Posterior vena cava (tissue), 2 donors: Measurements from ENCODE around the gene TAS2R39. TPM values are rescaled to one million over a fixed set of nuclear protein-coding genes. Genes with fewer than 3 reads are reported as not detected.
"Not testable (repeated sequence)": the region's sequence is repeated elsewhere in the genome, so short reads cannot be mapped to it uniquely, and the experiment has no call there.

Source experiments
- DNase-seq: peaks from one replicate; pipeline ENCODE4 v3.0.0-alpha.2; 2020; ENCODE audit warnings: low spot score
- intact Hi-C, 2 donors: fragments of 100-400 bp; cut with DNase I; formaldehyde crosslinking; loops; one replicate each; pipeline versions ENCODE4 v1.14.1 to v1.14.2; 2022 to 2023
- long read RNA-seq, 2 donors: library from polyadenylated mRNA; unstranded; transcript quantifications; one replicate each; pipeline ENCODE4 v2.0.0, GENCODE V29; 2020 to 2021
- total RNA-seq, 2 donors: library from RNA; stranded (reverse); fragmentation: NEBNext Ultra II Directional; extraction: Animal tissue kit (Norgen Biotek cat#: 25700); gene quantifications; one replicate each; pipeline ENCODE4 v1.2.1, GENCODE V29; 2021
- donor health status: DM: yes; HTN: yes; CAD: no.
- donor health status: DM: yes; HTN: yes; CAD: no.

TAS2R39 gene
- total RNA-seq, result not detected
- long read RNA-seq, donor 1, result 0 reads
- long read RNA-seq, donor 2, result 0 reads

DNA sequence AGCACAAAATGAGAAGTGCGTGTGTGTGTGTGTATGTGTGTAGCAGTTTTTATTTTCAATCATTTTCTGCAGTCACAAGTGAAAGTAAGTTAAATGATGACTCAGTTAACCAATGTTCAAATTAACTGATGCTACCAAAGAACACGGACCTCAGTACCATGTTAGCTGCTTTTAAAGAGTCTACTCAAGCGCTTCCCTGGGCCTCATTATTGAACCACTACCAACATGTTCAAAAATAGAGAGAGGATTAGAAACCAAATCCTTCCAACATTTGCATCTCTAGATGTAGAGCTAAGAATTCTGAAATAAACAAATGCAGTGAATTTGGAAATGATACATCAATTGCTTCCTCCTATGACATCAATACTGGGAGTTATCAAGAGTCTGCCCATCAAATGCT, at the start of gene TAS2R39:
Gene TAS2R39, plus strand, starts transcription at position 396 of the 400 bp plus-strand sequence. Its CDS starts 0 bp downstream, at position 396.
- intact Hi-C loops, result no loop called here

DNA sequence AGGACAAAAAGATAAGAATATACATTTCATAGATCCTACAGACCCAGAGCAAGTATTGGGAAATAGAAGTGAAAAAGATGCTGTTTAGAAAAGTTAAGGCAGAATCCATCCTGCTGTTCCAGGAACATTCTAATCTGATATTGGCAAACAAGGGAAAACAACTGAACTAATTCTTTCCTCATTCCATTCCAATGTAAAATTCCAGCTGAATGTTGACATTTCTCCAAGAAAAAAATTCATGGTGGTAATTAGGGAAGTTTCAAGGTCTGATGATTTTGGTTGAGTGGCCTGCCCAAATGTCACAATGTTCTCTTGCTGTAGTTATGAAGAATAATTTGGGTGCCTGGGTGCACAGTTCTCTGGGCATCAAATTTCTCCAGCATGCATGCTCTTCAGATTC, 36.1 kb upstream of the TAS2R39 start:
- DNase-seq, result no peak
- intact Hi-C loops, result no loop called here

More for the DNA sequence above, at the start of gene TAS2R39:
- DNase-seq, result no peak

DNA sequence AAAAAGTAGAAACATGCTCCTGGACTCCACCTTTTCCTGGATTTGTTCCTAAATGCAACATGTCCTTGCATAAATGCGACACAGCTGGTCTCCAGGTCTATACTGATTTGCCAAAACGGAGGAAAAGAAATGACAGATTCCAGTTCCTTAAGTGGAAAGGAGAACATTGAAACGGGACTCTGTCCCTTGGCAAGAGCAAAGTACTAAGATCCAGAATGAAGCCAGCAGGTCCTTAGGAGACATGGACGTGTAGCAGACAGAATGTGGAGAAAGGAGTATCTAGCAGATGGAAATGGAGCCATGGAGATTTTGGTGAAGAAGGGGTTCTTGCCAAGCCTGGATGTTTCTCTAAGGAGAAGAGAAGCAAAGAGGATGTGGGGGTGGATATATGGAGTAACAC, 35.2 kb upstream of the TAS2R39 start:
- no peak for DNase-seq
- intact Hi-C loops, result no loop called here

DNA sequence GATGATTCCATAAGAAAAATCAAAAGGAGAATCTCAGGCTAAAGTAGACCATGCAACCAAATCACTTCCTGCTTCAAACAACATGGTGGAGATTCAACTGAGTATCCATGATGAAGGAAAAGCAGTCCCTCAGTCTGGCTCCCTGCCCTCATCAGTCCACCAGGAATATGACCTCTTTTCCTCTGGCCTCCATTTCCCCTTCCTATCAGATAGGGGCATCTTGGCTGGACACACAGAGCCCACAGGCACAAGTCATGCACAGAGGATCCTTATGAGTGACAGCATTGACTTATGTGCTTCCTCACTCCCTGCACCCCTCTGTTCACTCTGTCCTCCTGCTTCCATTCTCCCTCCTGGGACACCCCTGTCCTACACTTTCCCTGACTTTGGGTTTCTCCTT, 34.6 kb upstream of the TAS2R39 start:
- DNase-seq, result no peak
- intact Hi-C loops, result no loop called here

DNA sequence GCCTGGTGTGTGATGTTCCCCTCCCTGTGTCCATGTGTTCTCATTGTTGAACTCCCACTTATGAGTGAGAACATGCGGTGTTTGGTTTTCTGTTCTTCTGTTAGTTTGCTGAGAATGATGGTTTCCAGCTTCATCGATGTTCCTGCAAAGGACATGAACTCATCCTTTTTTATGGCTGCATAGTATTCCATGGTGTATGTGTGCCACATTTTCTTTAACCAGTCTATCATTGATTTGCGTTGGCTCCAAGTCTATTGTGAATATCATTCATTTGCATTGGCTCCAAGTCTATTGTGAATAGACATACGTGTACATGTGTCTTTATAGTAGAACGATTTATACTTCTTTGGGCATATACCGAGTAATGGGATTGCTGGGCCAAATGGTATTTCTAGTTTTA, 32.5 kb upstream of the TAS2R39 start:
- DNase-seq, intact Hi-C loops: not testable (repeated sequence)

DNA sequence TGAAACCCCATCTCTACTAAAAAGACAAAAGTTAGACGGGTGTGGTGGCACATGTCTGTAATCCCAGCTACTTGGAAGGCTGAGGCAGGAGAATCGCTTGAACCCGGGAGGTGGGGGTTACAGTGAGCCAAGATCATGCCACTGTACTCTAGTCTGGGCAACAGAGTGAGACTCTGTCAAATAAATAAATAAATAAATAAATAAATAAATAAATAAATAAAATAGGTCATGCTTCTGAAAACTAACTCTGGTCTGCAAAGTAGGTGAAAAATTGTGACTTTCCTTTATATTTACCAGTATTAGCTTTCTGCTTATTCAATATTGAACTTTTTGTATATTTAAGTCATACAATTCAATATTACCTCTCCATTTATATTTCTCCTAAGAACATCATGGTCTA, 24.6 kb upstream of the TAS2R39 start:
- intact Hi-C loops, DNase-seq: not testable (repeated sequence)

DNA sequence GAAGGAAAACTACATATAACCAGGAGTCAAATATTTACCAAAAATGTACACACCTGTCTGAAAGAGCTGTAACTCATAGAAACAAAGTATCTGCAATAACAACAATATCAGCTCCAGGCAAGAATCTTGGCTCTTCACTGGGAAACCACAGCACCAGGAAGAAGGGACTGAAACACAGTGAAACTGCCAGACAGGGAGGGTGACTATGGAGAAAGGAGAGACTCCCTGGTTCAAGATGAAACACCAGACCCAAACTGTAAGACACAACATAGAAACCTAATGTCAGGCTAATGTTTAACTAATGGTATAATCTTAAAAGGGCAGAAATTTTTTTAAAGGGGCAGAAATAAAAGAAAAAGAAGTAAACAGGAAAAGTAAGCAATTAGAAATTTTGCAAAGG, 11.5 kb upstream of the TAS2R39 start:
- intact Hi-C loops, result no loop called here
- no peak for DNase-seq

DNA sequence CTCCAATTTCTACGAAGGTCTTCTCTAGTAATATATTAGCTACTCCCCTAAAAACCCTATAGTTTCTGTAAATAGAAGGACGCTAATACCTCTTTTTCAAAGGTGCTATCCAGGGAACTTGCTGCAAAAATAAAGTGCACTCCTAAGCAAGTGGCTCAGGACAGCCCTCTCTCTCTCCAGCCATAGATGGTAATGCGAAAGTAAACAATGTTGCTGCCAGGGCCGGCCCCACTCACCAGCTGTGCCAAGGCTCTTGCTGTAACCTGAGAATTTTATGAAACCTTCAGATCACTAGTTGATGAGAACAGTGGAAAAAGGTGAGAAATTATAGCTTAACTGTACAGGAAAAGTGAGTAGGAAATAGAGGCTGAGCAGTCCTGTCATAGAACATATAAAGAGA, 10.9 kb upstream of the TAS2R39 start:
- DNase-seq, result no peak
- intact Hi-C loops, result no loop called here

DNA sequence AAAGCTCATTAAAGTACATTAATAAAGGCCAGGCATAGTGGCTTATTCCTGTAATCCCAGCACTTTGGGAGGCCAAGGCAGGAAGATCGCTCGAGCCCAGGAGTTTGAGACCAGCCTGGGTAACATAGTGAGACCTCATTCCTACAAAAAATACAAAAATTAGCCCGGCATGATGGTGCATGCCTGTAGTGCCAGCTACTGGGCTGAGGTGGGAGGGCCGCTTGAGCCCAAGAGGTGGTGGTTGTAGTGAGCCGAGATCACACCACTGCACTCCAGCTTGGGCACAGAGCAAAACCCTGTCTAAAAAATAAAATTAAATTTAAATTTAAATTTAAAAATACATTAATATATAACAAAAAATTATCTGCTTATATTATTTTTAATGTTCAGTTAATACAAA, 7.1 kb upstream of the TAS2R39 start:
- intact Hi-C loops, result no loop called here
- DNase-seq, result no peak

DNA sequence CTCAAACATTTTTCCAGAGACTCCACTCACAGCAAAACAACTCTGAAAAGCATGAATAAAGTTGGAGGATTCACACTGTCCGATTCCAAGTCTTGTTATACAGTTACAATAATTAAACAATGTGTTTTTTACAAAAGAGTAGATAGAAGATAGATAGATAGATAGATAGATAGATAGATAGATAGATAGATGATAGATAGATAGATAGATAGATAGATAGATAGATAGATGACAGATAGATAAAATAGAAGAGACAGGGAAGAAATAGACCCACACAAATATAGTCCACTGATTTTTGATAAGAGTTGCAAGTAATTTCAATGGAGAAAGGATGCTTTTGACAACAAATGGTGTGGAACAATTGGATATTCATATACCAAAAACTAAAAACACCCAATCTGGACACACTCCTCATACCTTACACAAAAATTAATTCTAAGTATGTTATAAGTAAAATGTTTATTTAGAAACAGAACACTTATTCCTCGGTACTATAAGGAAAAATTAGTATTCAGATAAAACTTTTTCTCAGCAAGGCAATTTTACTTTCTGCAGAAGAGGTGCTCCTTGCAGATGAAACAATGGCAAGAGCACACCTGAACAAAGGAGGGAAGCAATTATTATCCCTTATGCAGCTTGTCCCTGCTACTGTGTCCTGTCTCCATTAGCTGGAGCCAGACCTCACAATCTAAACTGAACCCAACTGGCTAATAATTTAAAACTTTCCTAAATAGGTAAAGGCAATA, 5.7 kb upstream of the TAS2R39 start:
- intact Hi-C loops, result no loop called here
- no peak for DNase-seq

DNA sequence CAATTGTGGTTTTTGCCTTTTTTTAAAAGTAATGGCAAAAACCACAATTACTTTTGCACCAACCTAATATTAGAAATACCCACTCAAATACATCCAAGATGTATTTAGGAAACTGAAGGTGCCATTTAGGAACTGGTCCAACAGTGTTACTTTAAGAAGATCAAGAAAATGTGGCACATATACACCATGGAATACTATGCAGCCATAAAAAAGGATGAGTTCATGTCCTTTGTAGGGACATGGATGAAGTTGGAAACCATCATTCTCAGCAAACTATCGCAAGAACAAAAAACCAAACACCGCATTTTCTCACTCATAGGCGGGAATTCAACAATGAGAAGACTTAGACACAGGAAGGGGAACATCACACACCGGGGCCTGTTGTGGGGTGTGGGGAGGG, 2.4 kb upstream of the TAS2R39 start:
- intact Hi-C loops, DNase-seq: not testable (repeated sequence)

DNA sequence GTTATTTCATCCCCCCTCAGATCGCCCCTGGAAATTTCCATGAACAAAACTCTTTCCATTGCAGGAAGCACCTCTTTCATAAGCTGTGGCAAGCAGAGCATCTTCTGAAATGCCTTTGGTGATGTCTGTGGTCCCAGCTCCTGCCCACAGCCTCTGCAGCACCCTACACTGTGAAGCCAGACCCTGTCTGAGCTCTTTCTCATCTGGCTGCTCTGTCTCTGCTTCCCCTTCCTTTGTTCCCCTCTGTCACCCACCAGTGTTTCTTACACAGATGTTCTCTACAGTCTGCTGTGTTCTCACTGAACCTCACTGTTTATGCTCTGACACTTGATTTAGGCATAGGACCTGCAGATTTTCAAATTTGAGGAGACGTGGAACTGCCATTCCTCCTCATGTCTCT, 1.9 kb upstream of the TAS2R39 start:
- no peak for DNase-seq
- intact Hi-C loops, result no loop called here

DNA sequence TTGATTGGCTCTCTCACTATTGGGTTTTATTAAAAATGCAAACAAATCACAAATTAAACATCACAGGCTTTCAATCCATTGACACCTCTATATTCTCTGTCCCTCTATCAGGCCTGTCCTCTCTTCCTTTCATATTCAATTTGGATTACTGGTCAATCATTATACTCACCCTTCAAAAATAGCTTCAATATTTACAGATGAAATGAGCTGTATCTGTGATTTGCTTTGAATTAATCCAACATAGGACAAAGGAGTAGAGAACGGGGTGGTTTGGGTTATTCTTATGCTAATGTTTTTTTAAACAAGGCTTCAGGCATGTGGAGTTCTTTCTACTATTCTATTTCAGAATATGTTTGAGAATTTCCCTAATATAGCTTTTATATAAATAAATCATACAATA, 2.3 kb downstream of the TAS2R39 start:
- DNase-seq, result no peak
- intact Hi-C loops, result no loop called here

DNA sequence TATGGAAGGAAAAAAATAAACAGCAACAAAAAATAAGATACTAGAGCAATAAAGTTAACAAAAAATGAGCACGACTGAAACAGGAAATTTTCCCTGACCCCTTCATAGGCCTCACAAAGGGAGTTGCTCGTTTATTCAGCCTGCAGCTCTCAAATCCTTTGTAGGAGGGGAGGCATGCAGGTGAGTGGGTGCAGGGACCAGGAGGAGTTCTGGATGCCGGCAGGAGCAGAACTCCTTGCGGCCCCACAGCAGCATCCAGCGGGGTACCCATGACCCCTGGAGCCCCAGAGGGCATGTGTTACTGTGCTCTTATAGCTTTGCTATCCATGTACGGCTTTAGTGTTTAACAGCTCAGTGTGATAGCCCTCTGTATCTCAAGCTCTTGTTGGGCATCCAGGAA, 5.8 kb downstream of the TAS2R39 start:
- DNase-seq, result no peak
- intact Hi-C loops, result no loop called here

DNA sequence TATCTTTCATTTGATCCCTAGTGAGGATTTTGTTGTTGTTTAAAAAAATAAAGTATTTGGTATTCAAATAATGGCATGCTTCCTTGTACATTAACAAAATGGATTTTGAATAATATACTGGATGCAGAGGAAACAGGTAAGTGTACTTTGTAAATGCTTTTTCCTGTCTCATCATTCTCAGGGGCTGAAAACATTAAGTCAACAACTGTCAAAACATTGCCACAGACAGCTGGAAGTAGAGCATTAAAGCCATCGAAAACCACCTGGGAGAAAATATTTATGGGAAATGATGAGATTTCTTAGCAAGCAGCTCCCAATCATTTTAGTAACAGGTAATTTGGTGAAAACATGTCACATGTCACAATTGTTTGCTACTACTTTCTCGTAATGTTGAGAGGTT, 10.7 kb downstream of the TAS2R39 start:
- intact Hi-C loops, result no loop called here
- no peak for DNase-seq

DNA sequence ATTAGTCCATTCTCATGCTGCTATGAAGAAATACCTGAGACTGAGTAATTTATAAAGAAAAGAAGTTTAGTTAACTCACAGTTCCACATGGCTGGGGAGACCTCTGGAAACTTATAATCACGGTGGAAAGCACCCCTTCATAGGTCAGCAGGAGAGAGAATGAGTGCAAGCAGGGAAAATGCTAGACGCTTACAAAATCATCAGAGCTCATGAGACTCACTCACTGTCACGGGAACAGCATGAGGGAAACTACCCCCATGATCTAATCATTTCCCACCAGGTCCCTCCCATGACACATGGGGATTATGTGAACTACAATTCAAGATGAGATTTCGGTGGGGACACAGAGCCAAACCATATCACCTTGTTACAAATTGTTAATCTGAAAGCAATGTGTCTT, 15.8 kb downstream of the TAS2R39 start:
- no peak for DNase-seq
- intact Hi-C loops, result no loop called here

DNA sequence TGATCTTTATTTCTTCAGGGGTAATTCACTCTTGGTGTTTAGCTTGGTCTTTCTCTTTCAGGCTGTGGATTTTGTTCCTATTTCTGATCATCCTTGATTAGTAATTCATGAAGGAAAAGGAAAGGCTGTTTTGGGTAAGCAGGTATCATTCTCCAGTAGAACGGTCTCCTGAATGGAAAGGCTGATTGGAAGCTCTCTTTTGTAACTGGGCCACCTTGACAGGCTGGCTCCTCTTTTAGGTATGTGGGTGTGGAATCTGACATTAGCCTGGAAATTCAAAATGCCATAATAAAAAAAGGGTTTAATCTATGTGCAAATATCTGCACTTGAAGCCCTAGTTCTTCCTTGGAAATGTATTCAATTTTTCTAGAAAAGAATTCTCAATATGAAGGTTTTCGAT, 18.9 kb downstream of the TAS2R39 start:
- no peak for DNase-seq
- intact Hi-C loops, result no loop called here

DNA sequence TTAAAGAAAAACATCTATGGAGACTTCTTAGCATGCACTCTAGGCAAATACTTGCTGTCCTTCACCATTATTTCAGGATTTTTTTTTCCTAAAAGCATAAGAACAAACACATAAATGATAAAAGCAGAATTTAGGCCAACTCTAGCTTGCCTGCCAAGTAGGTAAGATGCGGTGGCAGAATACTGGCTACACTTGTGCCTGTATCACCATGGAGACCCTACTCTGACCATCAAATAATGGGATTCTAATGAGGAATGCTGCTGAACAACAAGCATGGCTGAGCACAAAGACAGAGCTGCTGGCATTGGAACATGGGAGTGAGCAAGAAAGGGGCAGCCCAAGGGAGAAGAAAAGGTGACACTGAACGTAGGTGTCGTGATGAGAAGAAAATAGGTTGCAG, 20.2 kb downstream of the TAS2R39 start:
- intact Hi-C loops, result no loop called here
- DNase-seq, result no peak

DNA sequence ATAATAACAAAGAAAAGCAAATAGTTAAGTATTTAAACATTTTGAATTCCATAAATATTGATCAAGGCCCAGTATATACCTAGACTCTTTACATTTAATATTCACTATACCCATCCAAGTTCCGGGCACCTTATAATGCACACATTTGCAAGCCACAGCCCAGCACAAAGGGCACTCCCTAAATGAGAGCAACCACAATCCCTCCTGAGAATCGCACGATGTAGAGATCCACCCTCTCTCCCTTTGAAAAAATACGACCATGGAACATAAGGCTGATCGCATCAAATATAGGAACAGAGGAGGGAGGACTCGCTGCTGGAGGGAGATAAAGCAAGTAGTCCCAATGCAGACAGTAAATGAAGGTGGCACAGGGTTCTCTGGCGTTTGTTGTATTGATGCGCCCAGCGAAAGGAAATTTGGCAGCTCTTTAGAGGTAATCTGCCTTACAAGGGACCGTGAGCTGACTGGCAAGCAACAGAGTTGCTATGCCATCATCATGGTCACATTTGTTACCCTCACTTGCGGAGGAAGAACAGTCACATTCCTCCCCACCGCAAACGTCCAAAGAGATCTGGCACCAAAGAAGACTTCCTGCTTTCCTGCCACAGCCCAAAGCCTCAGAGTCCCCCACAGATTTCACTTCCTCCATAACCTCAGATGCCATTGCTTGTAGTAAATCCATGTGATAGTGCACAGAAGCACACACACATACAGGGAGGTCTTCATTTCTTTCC, 22.5 kb downstream of the TAS2R39 start:
- no peak for DNase-seq
- intact Hi-C loops, result no loop called here

DNA sequence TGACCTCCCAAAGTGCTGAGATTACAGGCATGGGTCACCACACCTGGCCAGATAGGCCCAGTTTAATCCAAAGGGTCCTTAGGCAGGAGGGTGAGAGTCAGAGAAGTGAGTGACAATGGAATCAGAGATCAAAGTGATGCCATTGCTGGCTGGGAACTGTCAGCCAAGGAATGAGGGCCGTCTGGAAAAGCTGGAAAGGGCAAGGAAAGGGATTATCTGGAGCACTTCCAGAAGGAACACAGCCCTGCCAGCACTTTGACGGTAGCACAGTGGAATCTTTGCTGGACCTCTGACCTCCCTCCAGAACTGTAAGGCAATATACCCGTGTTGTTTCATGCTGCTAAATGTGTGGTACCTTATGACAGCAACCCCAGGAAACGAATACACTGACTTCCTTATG, 27.3 kb downstream of the TAS2R39 start:
- DNase-seq, result no peak
- intact Hi-C loops, result loop anchor here (5.0 to 10.0 kb wide), 2 partner anchors 198 to 356 kb away; partner anchors contain the start of gene EPHB6 (in 2 of the 2)

DNA sequence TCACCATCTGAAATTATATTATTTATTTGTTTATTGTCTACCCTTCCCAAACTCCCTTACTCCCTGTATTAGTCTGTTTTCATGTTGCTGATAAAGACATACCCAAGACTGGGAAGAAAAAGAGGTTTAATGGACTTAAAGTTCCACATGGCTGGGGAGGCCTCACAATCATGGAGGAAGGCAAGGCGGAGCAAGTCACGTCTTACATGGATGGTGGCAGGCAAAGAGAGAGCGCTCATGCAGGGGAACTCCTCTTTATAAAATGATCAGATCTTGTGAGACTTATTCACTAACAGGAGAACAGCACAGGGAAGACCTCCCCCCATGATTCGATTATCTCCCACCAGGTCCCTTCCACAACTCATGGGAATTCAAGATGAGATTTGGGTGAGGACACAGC, 30.3 kb downstream of the TAS2R39 start:
- intact Hi-C loops, result loop anchor here (5.0 to 10.0 kb wide), 2 partner anchors 201 to 359 kb away; partner anchors contain the start of gene EPHB6 (in 2 of the 2)
- DNase-seq, result not testable (repeated sequence)
